Panc1 (cell line): ENCODE measurements around the gene SNRPA1. TPM values are rescaled to one million over a fixed set of nuclear protein-coding genes. Genes with fewer than 3 reads are reported as not detected.

ENCODE experiments used
- ATAC-seq: fragments of 200-7000 bp; cut with Tn5 transposase; 2 replicates; pipeline ENCODE4 v1.9.1; 2020; ENCODE audit warnings: mild to moderate bottlenecking, moderate library complexity
- BruUV-seq: library from RNA; stranded (reverse); fragments of 400-500 nt; replicated peaks from 2 replicates; lab custom pipeline; 2021; lab: Mats Ljungman, UMichigan
- CTCF ChIA-PET: fragments of 300-600 bp; sonication (Branson Sonifier 250); formaldehyde crosslinking; loops from one replicate; lab custom pipeline; 2022; ENCODE audit warnings: antibody characterized with exemption; lab: Charles Lee
- POLR2A ChIA-PET: fragments of 300-600 bp; sonication (Branson Sonifier 250); formaldehyde crosslinking; loops from one replicate; lab custom pipeline; 2022; ENCODE audit warnings: antibody characterized with exemption; lab: Charles Lee
- DNase-seq: peaks from one replicate; pipeline ENCODE4 v3.0.0-alpha.2; 2010; ENCODE audit warnings: low read depth, low spot score
- H3K27ac ChIP-seq: 2 replicates; pipeline ENCODE4 v1.5.1; 2011; ENCODE audit warnings: mild to moderate bottlenecking, low read length, inconsistent platforms
- H3K27me3 ChIP-seq: fragments of 200-500 bp; sonication (Bioruptor generic); 2 replicates; pipeline ENCODE4 v1.6.0; 2014; ENCODE audit warnings: low read length, inconsistent platforms; ENCODE audit not compliant: control insufficient read depth, insufficient read depth
- H3K36me3 ChIP-seq: fragments of 200-500 bp; sonication (Bioruptor generic); 2 replicates; pipeline ENCODE4 v1.5.1; 2014; ENCODE audit warnings: inconsistent platforms, mild to moderate bottlenecking, low read length, moderate library complexity; ENCODE audit not compliant: control insufficient read depth, insufficient read depth
- H3K4me1 ChIP-seq: 2 replicates; pipeline ENCODE4 v1.5.1; 2011; ENCODE audit warnings: inconsistent platforms, mild to moderate bottlenecking, low read length, moderate library complexity; ENCODE audit not compliant: control insufficient read depth, insufficient read depth
- H3K4me3 ChIP-seq, 2 experiments: 2 replicates each; pipeline ENCODE4 v1.5.1; 2011 to 2012; ENCODE audit warnings: low read depth in 2 of 2, low read length in 2 of 2, mild to moderate bottlenecking in 2 of 2, inconsistent platforms in 1 of 2, moderate library complexity in 1 of 2
- H3K9me3 ChIP-seq: fragments of 200-500 bp; sonication (Bioruptor generic); 2 replicates; pipeline ENCODE4 v1.5.1; 2014; ENCODE audit warnings: low read depth, mild to moderate bottlenecking, inconsistent platforms, low read length, moderate library complexity; ENCODE audit not compliant: control insufficient read depth, insufficient read depth
- CTCF ChIP-seq: fragments of 450-650 bp; IDR thresholded peaks from 2 replicates; pipeline ENCODE4 v1.5.1; 2017; ENCODE audit warnings: mild to moderate bottlenecking
- POLR2AphosphoS5 ChIP-seq: IDR thresholded peaks from 2 replicates; pipeline ENCODE4 v1.6.1; 2012; ENCODE audit warnings: mild to moderate bottlenecking, low read depth, low read length, moderate library complexity
- SIN3A ChIP-seq: IDR thresholded peaks from 2 replicates; pipeline ENCODE4 v1.6.1; 2012; ENCODE audit warnings: low read depth, mild to moderate bottlenecking, low read length, moderate library complexity, borderline replicate concordance; ENCODE audit not compliant: insufficient read depth
- TCF7L2 ChIP-seq: IDR thresholded peaks from 2 replicates; pipeline ENCODE4 v1.6.1; 2011; ENCODE audit warnings: mild to moderate bottlenecking, low read depth, low read length, inconsistent platforms
- in situ Hi-C: cut with HindIII; loops from 2 replicates; pipeline ENCODE4 v1.10.0; 2016; ENCODE audit warnings: low sequenced_read_pairs, low pct_unique_long_range_greater_than_20kb
- intact Hi-C: fragments of 100-400 bp; cut with micrococcal nuclease; formaldehyde crosslinking; loops from one replicate; pipeline ENCODE4 v1.10.0; 2022; ENCODE audit not compliant: unreplicated experiment
- total RNA-seq: library from RNA; stranded (reverse); gene quantifications from one replicate; pipeline ENCODE4 v1.2.1, GENCODE V29; 2021; ENCODE audit not compliant: unreplicated experiment
- TF ChIP-seq, protein P1 (sequence below), 2 experiments: IDR thresholded peaks; 2 replicates each; pipeline ENCODE4 v1.6.1; 2011 to 2012; ENCODE audit warnings: low read depth in 2 of 2, control low read depth in 1 of 2, low read length in 1 of 2, mild to moderate bottlenecking in 1 of 2, moderate library complexity in 1 of 2; ENCODE audit not compliant: insufficient read depth in 1 of 2

Gene SNRPA1
- total RNA-seq, 1 experiment from 2014 or later: 98.0 TPM

DNA sequence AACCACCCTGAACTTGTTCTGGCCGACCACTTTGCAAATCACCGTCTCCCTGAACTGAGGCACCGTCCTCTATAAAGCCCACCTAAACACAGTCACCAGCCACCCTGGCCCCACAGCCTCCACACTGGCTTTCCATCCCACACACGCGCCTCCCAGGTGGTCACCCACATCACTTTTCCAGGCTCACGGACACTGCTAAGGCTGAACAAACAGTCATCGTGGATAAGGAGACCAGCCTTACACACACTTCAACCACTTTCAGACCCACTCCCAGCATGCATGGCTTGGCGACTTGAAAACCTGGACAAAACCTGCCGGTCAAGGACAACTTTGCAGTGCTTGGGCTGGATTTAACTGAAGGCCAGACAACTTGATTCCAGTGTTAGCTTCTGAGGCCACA, 51.6 kb downstream of the SNRPA1 start:
- peaks cover 4% of the 10 kb centered on the region; the same call in 1 of the 2 replicates for H3K36me3 ChIP-seq
- TF ChIP-seq, protein P1, sequence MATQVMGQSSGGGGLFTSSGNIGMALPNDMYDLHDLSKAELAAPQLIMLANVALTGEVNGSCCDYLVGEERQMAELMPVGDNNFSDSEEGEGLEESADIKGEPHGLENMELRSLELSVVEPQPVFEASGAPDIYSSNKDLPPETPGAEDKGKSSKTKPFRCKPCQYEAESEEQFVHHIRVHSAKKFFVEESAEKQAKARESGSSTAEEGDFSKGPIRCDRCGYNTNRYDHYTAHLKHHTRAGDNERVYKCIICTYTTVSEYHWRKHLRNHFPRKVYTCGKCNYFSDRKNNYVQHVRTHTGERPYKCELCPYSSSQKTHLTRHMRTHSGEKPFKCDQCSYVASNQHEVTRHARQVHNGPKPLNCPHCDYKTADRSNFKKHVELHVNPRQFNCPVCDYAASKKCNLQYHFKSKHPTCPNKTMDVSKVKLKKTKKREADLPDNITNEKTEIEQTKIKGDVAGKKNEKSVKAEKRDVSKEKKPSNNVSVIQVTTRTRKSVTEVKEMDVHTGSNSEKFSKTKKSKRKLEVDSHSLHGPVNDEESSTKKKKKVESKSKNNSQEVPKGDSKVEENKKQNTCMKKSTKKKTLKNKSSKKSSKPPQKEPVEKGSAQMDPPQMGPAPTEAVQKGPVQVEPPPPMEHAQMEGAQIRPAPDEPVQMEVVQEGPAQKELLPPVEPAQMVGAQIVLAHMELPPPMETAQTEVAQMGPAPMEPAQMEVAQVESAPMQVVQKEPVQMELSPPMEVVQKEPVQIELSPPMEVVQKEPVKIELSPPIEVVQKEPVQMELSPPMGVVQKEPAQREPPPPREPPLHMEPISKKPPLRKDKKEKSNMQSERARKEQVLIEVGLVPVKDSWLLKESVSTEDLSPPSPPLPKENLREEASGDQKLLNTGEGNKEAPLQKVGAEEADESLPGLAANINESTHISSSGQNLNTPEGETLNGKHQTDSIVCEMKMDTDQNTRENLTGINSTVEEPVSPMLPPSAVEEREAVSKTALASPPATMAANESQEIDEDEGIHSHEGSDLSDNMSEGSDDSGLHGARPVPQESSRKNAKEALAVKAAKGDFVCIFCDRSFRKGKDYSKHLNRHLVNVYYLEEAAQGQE (IDR thresholded peaks at IDR 0.05; ENCODE audit: insufficient read depth in 1 of 2, low read depth in 2 of 2, low read length in 1 of 2): no peak
- TF ChIP-seq SIN3A (no peak), TCF7L2 (no peak), CTCF (no peak), POLR2AphosphoS5 (no peak)
- intact Hi-C loops: loop anchor here (5.0 kb wide), 1 partner anchor 36 kb away; no protein-coding TSS in a partner anchor
- no peaks in the 10 kb centered on the region for H3K27me3 ChIP-seq
- H3K4me3 ChIP-seq: no peak overlapping the region
- no peak for DNase-seq
- in situ Hi-C loops: loop anchor here (5.0 kb wide), 1 partner anchor 51 kb away; no protein-coding TSS in a partner anchor
- CTCF ChIA-PET: no interaction called here
- H3K4me1 ChIP-seq: peaks cover 69% of the 10 kb centered on the region
- BruUV-seq: no TSS peak
- ATAC-seq: no peak
- POLR2A ChIA-PET: no interaction called here
- no peak overlapping the region for H3K27ac ChIP-seq
- no peaks in the 10 kb centered on the region for H3K9me3 ChIP-seq

- in situ Hi-C loops (loop anchor here (5.0 kb wide), 1 partner anchor 51 kb away; no protein-coding TSS in a partner anchor), intact Hi-C loops (loop anchor here (5.0 kb wide), 1 partner anchor 36 kb away; no protein-coding TSS in a partner anchor)
- no TSS peak for BruUV-seq
- H3K36me3 ChIP-seq: peaks cover 2% of the 10 kb centered on the region; the same call in 1 of the 2 replicates
- ChIA-PET POLR2A (no interaction called here), CTCF (no interaction called here)
- no peaks in the 10 kb centered on the region for H3K9me3 ChIP-seq
- DNase-seq (no peak), ATAC-seq (no peak)
- peak overlapping the region; percentile 35; the same call in 1 of the 2 replicates for H3K27ac ChIP-seq
- H3K4me3 ChIP-seq: no peak overlapping the region
- H3K27me3 ChIP-seq: no peaks in the 10 kb centered on the region
- peaks cover 65% of the 10 kb centered on the region for H3K4me1 ChIP-seq
- no peak for TF ChIP-seq CTCF
- TF ChIP-seq, protein P1 (IDR thresholded peaks at IDR 0.05; ENCODE audit: insufficient read depth in 1 of 2, low read depth in 2 of 2, low read length in 1 of 2): no peak
Observed at GRCh38 chr15:101242999-101243336, 52.1 kb downstream of the SNRPA1 start.
